Breast epithelium (tissue), 3 donors: ENCODE measurements around the gene WDR86.

ENCODE experiments used
- CTCF ChIP-seq, 3 donors: fragments of 450-650 bp; IDR thresholded peaks; one replicate each; pipeline ENCODE4 v1.5.1; 2016 to 2017; ENCODE audit warnings: antibody characterized with exemption in 3 of 3, mild to moderate bottlenecking in 3 of 3, moderate library complexity in 3 of 3
- POLR2A ChIP-seq: fragments of 450-650 bp; IDR thresholded peaks from one replicate; pipeline ENCODE4 v1.6.1; 2016; ENCODE audit warnings: antibody characterized with exemption, mild to moderate bottlenecking, moderate library complexity
- POLR2AphosphoS5 ChIP-seq, 3 donors: sonication (generic); formaldehyde crosslinking; IDR thresholded peaks; one replicate each; pipeline ENCODE4 v1.6.1; 2017; ENCODE audit warnings: antibody characterized with exemption in 3 of 3

GRCh38 chr7:151390598-151391357 is 19.1 kb downstream of the WDR86 start:
- TF ChIP-seq CTCF (IDR thresholded peaks at IDR 0.05) (no peak), POLR2A (no peak), POLR2AphosphoS5 (IDR thresholded peaks at IDR 0.05) (no peak)
